LNCaP clone FGC (cell line): ENCODE results near the gene MCF2.
"Not testable (repeated sequence)": the region's sequence is repeated elsewhere in the genome, so short reads cannot be mapped to it uniquely, and the experiment has no call there.

Source experiments
- DNase-seq: peaks from one replicate; pipeline ENCODE4 v3.0.0-alpha.2; 2011; ENCODE audit warnings: low read depth
- H3K4me3 ChIP-seq: 2 replicates; pipeline ENCODE4 v1.5.1; 2011; ENCODE audit warnings: mild to moderate bottlenecking, low read depth, low read length, control low read depth
- TF ChIP-seq, protein P1 (sequence below): IDR thresholded peaks from 2 replicates; pipeline ENCODE4 v1.5.1; 2012; ENCODE audit warnings: mild to moderate bottlenecking; ENCODE audit not compliant: control insufficient read depth, insufficient read depth; ENCODE audit errors: extremely low read depth

Gene MCF2

GRCh38 chrX:139692506-139692849 is 15.5 kb downstream of the MCF2 start:
- TF ChIP-seq, protein P1, sequence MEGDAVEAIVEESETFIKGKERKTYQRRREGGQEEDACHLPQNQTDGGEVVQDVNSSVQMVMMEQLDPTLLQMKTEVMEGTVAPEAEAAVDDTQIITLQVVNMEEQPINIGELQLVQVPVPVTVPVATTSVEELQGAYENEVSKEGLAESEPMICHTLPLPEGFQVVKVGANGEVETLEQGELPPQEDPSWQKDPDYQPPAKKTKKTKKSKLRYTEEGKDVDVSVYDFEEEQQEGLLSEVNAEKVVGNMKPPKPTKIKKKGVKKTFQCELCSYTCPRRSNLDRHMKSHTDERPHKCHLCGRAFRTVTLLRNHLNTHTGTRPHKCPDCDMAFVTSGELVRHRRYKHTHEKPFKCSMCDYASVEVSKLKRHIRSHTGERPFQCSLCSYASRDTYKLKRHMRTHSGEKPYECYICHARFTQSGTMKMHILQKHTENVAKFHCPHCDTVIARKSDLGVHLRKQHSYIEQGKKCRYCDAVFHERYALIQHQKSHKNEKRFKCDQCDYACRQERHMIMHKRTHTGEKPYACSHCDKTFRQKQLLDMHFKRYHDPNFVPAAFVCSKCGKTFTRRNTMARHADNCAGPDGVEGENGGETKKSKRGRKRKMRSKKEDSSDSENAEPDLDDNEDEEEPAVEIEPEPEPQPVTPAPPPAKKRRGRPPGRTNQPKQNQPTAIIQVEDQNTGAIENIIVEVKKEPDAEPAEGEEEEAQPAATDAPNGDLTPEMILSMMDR: no peak
- no peak for DNase-seq
- no peak overlapping the region for H3K4me3 ChIP-seq

- no peak for DNase-seq
- TF ChIP-seq, protein P1: no peak
- H3K4me3 ChIP-seq: no peak overlapping the region
These were observed 16.0 kb downstream of the MCF2 start for GRCh38 chrX:139691843-139692505.

DNA sequence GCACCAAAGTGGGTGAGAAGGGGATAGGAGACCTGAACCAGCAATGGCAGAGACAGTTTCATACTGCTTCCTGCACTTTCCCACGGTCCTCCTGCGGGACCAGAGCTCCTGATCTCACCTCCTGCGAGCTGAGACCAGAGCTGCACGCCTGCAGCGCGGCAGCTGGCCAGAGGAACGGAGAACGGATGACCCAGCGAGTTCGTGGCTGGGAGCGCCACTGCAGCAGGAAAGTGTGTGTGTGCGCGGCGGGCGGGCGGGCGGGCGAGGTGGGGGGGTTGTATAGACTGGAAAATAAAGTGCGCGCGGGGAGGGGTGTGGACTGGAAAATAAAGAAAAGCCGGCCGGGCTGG is 16.5 kb downstream of the MCF2 start:
- no peak overlapping the region for H3K4me3 ChIP-seq
- TF ChIP-seq, protein P1: no peak
- DNase-seq: no peak

GRCh38 chrX:139685175-139685574 is 22.8 kb downstream of the MCF2 start:
- DNase-seq: not testable (repeated sequence)

DNA sequence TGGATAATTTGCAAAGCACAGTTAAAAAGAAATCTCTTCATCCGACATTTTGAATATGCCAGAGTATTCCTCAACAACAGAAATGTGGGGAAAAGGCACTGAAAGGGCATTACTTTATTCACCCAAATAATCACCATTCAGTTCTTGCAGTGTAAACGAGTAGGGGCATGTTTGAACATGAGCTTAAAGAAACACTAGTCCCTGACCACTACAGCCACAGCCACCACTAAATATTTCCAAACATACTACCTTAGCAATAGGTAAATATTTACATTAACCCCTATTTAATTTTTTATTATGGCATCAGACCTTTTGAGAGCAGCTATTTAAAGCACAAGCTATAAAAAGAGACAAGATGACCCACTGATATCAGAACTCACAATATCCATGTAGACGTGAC is 27.6 kb downstream of the MCF2 start:
- TF ChIP-seq, protein P1: no peak
- DNase-seq: no peak
- H3K4me3 ChIP-seq: no peak overlapping the region

More at GRCh38 chrX:139685175-139685574, 22.8 kb downstream of the MCF2 start:
- not testable (repeated sequence) for H3K4me3 ChIP-seq

DNA sequence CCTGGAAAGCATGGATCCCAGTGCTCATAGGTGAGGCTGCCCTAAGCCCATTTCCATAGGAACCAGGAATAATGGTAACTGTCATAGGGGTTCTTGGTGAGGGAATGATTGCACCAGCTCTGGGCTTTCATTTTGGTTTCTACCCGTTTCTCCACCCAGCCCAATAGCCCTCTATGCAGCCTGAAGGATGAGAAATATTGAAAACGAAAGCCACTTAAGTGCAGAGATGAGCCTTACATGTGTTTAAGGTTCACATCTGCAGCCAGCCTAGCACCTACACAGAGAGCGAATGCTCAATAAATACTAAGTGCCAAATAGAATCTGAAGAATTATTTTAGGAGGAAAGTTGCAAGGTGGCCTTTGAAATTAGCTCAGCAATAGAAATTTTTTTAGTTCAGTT is 60.4 kb downstream of the MCF2 start:
- TF ChIP-seq, protein P1: no peak
- no peak overlapping the region for H3K4me3 ChIP-seq
- no peak for DNase-seq

- no peak overlapping the region for H3K4me3 ChIP-seq
- no peak for DNase-seq
These were observed 65.6 kb downstream of the MCF2 start for GRCh38 chrX:139642241-139642927.

More at GRCh38 chrX:139642241-139642927, 65.6 kb downstream of the MCF2 start:
- TF ChIP-seq, protein P1: no peak
